GM12878 (cell line): ENCODE measurements around the gene WDR74. TPM values are rescaled to one million over a fixed set of nuclear protein-coding genes. Genes with fewer than 3 reads are reported as not detected.

Source experiments
- CREM ChIP-seq: IDR thresholded peaks from 2 replicates; pipeline ENCODE4 v1.6.1; 2014; ENCODE audit warnings: antibody characterized with exemption, low read depth
- E2F4 ChIP-seq: IDR thresholded peaks from 2 replicates; pipeline ENCODE4 v1.6.1; 2012; ENCODE audit warnings: low read depth, low read length, improper control_type of control experiment
- ETV6 ChIP-seq, 2 experiments: fragments of 450-650 bp in 1 of 2; IDR thresholded peaks in 1 of 2; conservative IDR thresholded peaks in 1 of 2; 2 replicates each; pipeline ENCODE4 v1.6.1; 2014; ENCODE audit warnings: antibody characterized with exemption in 1 of 2, borderline replicate concordance in 1 of 2, low read depth in 1 of 2, mild to moderate bottlenecking in 1 of 2, moderate library complexity in 1 of 2
- FOXM1 ChIP-seq: IDR thresholded peaks from 2 replicates; pipeline ENCODE4 v1.6.1; 2012; ENCODE audit warnings: low read depth, mild to moderate bottlenecking, inconsistent platforms, low read length, moderate library complexity
- JUNB ChIP-seq: IDR thresholded peaks from 2 replicates; pipeline ENCODE4 v1.6.1; 2016; ENCODE audit warnings: antibody characterized with exemption, mild to moderate bottlenecking
- MTA3 ChIP-seq: IDR thresholded peaks from 2 replicates; pipeline ENCODE4 v1.6.1; 2012; ENCODE audit warnings: low read length, inconsistent platforms, borderline replicate concordance
- NBN ChIP-seq: fragments of 450-650 bp; IDR thresholded peaks from 2 replicates; pipeline ENCODE4 v1.6.1; 2016
- NKRF ChIP-seq: fragments of 450-650 bp; conservative IDR thresholded peaks from 2 replicates; pipeline ENCODE4 v1.6.1; 2017; ENCODE audit warnings: mild to moderate bottlenecking, moderate library complexity
- POLR2AphosphoS5 ChIP-seq: IDR thresholded peaks from 2 replicates; pipeline ENCODE4 v1.6.1; 2011; ENCODE audit warnings: mild to moderate bottlenecking, low read length, inconsistent platforms
- RAD51 ChIP-seq: fragments of 450-650 bp; IDR thresholded peaks from 2 replicates; pipeline ENCODE4 v1.6.1; 2016; ENCODE audit warnings: moderate library complexity, mild to moderate bottlenecking, inconsistent platforms
- ZBED1 ChIP-seq: IDR thresholded peaks from 2 replicates; pipeline ENCODE4 v1.6.1; 2016; ENCODE audit warnings: borderline replicate concordance
- ZNF207 ChIP-seq: fragments of 450-650 bp; IDR thresholded peaks from 2 replicates; pipeline ENCODE4 v1.6.1; 2014; ENCODE audit warnings: antibody characterized with exemption, mild to moderate bottlenecking, borderline replicate concordance
- ZNF217 ChIP-seq: fragments of 450-650 bp; IDR thresholded peaks from 2 replicates; pipeline ENCODE4 v1.6.1; 2017; ENCODE audit warnings: antibody characterized with exemption, mild to moderate bottlenecking
- ZNF687 ChIP-seq: fragments of 450-650 bp; IDR thresholded peaks from 2 replicates; pipeline ENCODE4 v1.6.1; 2017; ENCODE audit warnings: mild to moderate bottlenecking, moderate library complexity
- polyA plus RNA-seq, 11 experiments: library from polyadenylated mRNA; depleted of rRNA in 4 of 11; unstranded in 6 of 11; stranded (reverse) in 5 of 11; fragments of >200 nt; fragmentation: Nextera tagmentation in 4 of 11; fragmentation: Illumina TruSeq in 1 of 11; extraction: Ambion mirVana in 4 of 11; extraction: Trizol in 1 of 11; gene quantifications; 1 replicate in 1 of 11; 2 replicates in 10 of 11; pipeline versions ENCODE4 v1.2.1 to v1.2.3, GENCODE V29; 2011 to 2016; ENCODE audit warnings: inconsistent platforms in 2 of 11, missing spikeins in 2 of 11, low read depth in 1 of 11
- total RNA-seq, 4 experiments: library from RNA; depleted of rRNA in 3 of 4; stranded (reverse); fragments of >200 nt in 3 of 4; fragmentation: Illumina TruSeq in 1 of 4; extraction: Trizol in 1 of 4; gene quantifications; 2 replicates each; pipeline versions ENCODE4 v1.2.1 to v1.2.3, GENCODE V29; 2013 to 2021
- TF ChIP-seq, protein P1 (sequence below): fragments of 450-650 bp; IDR thresholded peaks from 2 replicates; pipeline ENCODE4 v1.6.1; 2017; ENCODE audit warnings: mild to moderate bottlenecking, moderate library complexity
- TF ChIP-seq, protein P2 (sequence below): fragments of 450-650 bp; IDR thresholded peaks from 2 replicates; pipeline ENCODE4 v1.6.1; 2017; ENCODE audit warnings: antibody characterized with exemption, mild to moderate bottlenecking, moderate library complexity

The WDR74 gene
- total and polyA plus RNA-seq, 10 of the 15 experiments (the other 5 are each of a cell fraction or from before 2014, with no cell fraction given) = 18.2 to 103 (median 60.7) TPM

DNA sequence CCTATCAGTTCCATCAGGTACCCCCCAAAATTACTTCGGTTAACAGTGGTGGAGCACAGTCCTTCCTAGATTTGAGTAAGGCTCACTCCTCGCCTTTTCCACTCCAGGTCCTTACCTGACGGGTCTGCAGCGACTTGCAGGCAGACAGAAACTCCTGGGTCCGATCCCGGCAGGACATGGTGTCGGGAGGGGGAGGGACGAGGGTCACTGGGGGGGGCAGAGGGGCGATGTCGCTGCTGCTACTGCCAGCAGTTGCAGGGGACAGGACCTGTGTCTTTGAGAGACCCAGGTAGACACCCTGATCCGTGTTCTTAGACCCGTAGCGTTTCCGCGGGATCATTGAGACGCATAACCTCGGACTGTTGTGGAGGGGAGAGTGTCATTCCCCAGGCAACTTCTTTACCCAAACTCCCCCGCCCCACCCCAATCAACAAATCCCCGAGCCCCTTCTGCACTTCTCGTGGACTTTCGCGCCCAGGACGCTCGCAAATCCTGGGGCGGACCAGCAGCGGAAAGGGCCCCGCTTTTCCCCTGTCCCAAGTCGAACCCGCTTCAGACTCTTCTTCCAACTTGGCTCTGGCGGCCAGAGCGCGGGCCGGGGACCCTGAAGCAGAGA is 8.4 kb downstream of the WDR74 start (continued):
- TF ChIP-seq E2F4 (no peak), RAD51 (no peak), ZNF217 (no peak), NKRF (peak; percentile 72), NBN (no peak), MTA3 (no peak), ETV6 (conservative IDR thresholded peaks at IDR 0.05 in 1 of 2, IDR thresholded peaks at IDR 0.05 in 1 of 2; ENCODE audit: borderline replicate concordance in 1 of 2, low read depth in 1 of 2) (no peak), CREM (0 out of 2 replicates have a peak, but pooled peaks have one; percentile 8), ZNF207 (0 out of 2 replicates have a peak, but pooled peaks have one; percentile 63), ZNF687 (no peak), FOXM1 (no peak), JUNB (no peak), POLR2AphosphoS5 (peak; percentile 9; the same call in 1 of the 2 replicates), ZBED1 (no peak)
- TF ChIP-seq, protein P1, sequence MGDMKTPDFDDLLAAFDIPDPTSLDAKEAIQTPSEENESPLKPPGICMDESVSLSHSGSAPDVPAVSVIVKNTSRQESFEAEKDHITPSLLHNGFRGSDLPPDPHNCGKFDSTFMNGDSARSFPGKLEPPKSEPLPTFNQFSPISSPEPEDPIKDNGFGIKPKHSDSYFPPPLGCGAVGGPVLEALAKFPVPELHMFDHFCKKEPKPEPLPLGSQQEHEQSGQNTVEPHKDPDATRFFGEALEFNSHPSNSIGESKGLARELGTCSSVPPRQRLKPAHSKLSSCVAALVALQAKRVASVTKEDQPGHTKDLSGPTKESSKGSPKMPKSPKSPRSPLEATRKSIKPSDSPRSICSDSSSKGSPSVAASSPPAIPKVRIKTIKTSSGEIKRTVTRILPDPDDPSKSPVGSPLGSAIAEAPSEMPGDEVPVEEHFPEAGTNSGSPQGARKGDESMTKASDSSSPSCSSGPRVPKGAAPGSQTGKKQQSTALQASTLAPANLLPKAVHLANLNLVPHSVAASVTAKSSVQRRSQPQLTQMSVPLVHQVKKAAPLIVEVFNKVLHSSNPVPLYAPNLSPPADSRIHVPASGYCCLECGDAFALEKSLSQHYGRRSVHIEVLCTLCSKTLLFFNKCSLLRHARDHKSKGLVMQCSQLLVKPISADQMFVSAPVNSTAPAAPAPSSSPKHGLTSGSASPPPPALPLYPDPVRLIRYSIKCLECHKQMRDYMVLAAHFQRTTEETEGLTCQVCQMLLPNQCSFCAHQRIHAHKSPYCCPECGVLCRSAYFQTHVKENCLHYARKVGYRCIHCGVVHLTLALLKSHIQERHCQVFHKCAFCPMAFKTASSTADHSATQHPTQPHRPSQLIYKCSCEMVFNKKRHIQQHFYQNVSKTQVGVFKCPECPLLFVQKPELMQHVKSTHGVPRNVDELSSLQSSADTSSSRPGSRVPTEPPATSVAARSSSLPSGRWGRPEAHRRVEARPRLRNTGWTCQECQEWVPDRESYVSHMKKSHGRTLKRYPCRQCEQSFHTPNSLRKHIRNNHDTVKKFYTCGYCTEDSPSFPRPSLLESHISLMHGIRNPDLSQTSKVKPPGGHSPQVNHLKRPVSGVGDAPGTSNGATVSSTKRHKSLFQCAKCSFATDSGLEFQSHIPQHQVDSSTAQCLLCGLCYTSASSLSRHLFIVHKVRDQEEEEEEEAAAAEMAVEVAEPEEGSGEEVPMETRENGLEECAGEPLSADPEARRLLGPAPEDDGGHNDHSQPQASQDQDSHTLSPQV = no peak
- TF ChIP-seq, protein P2, sequence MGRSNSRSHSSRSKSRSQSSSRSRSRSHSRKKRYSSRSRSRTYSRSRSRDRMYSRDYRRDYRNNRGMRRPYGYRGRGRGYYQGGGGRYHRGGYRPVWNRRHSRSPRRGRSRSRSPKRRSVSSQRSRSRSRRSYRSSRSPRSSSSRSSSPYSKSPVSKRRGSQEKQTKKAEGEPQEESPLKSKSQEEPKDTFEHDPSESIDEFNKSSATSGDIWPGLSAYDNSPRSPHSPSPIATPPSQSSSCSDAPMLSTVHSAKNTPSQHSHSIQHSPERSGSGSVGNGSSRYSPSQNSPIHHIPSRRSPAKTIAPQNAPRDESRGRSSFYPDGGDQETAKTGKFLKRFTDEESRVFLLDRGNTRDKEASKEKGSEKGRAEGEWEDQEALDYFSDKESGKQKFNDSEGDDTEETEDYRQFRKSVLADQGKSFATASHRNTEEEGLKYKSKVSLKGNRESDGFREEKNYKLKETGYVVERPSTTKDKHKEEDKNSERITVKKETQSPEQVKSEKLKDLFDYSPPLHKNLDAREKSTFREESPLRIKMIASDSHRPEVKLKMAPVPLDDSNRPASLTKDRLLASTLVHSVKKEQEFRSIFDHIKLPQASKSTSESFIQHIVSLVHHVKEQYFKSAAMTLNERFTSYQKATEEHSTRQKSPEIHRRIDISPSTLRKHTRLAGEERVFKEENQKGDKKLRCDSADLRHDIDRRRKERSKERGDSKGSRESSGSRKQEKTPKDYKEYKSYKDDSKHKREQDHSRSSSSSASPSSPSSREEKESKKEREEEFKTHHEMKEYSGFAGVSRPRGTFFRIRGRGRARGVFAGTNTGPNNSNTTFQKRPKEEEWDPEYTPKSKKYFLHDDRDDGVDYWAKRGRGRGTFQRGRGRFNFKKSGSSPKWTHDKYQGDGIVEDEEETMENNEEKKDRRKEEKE = no peak
